IPS-18c (cell line): Measurements from ENCODE around the gene TTC16.

ENCODE experiments used
- H3K4me3 ChIP-seq: 2 replicates; pipeline ENCODE4 v1.7.0; 2013; ENCODE audit warnings: low read depth, mild to moderate bottlenecking, low read length, moderate library complexity; ENCODE audit not compliant: insufficient read depth
- H3K9me3 ChIP-seq: one replicate; pipeline ENCODE4 v1.6.1; 2013; ENCODE audit warnings: mild to moderate bottlenecking, low read length, moderate library complexity; ENCODE audit not compliant: control insufficient read depth, insufficient read depth

Gene TTC16

GRCh38 chr9:127693143-127693542 is 22.7 kb upstream of the TTC16 start:
- no peak overlapping the region for H3K4me3 ChIP-seq
- no peaks in the 10 kb centered on the region for H3K9me3 ChIP-seq

- Histone ChIP-seq H3K9me3 (no peaks in the 10 kb centered on the region), H3K4me3 (no peak overlapping the region)
Measured at GRCh38 chr9:127693697-127694096, 22.2 kb upstream of the TTC16 start.

GRCh38 chr9:127694890-127695720 is 20.8 kb upstream of the TTC16 start:
- H3K4me3 ChIP-seq, result no peak overlapping the region
- no peaks in the 10 kb centered on the region for H3K9me3 ChIP-seq

- Histone ChIP-seq H3K9me3 (no peaks in the 10 kb centered on the region), H3K4me3 (no peak overlapping the region)
Measured at GRCh38 chr9:127697575-127697974, 18.3 kb upstream of the TTC16 start.

GRCh38 chr9:127698386-127698785 is 17.5 kb upstream of the TTC16 start:
- Histone ChIP-seq H3K4me3 (no peak overlapping the region), H3K9me3 (no peaks in the 10 kb centered on the region)

- H3K4me3 ChIP-seq, result peak overlapping the region; percentile 43; the same call in 1 of the 2 replicates
- no peaks in the 10 kb centered on the region for H3K9me3 ChIP-seq
Measured at GRCh38 chr9:127698985-127699670, 16.8 kb upstream of the TTC16 start.

GRCh38 chr9:127700140-127700539 is 15.7 kb upstream of the TTC16 start:
- Histone ChIP-seq H3K9me3 (no peaks in the 10 kb centered on the region), H3K4me3 (no peak overlapping the region)

- Histone ChIP-seq H3K4me3 (no peak overlapping the region), H3K9me3 (no peaks in the 10 kb centered on the region)
Measured at GRCh38 chr9:127700594-127701255, 15.2 kb upstream of the TTC16 start.

GRCh38 chr9:127703289-127703946 is 12.5 kb upstream of the TTC16 start:
- Histone ChIP-seq H3K9me3 (no peaks in the 10 kb centered on the region), H3K4me3 (no peak overlapping the region)

- H3K4me3 ChIP-seq, result no peak overlapping the region
- H3K9me3 ChIP-seq, result no peaks in the 10 kb centered on the region
Measured at GRCh38 chr9:127705577-127706379, 10.1 kb upstream of the TTC16 start.

GRCh38 chr9:127706836-127707241 is 9.0 kb upstream of the TTC16 start, which contains the start of gene CFAP157:
Gene CFAP157, plus strand, starts transcription at chr9:127706988. Its CDS starts 44 bp downstream, at chr9:127707032.
- Histone ChIP-seq H3K4me3 (no peak within 1 kb of the TSS), H3K9me3 (no peaks in the 10 kb centered on the region)

- H3K4me3 ChIP-seq, result no peak overlapping the region
- H3K9me3 ChIP-seq, result no peaks in the 10 kb centered on the region
Measured at GRCh38 chr9:127707766-127708165, 8.1 kb upstream of the TTC16 start.

- no peak overlapping the region for H3K4me3 ChIP-seq
- H3K9me3 ChIP-seq, result no peaks in the 10 kb centered on the region
Measured at GRCh38 chr9:127708952-127709587, 6.8 kb upstream of the TTC16 start.

GRCh38 chr9:127710204-127710783 is 5.6 kb upstream of the TTC16 start:
- Histone ChIP-seq H3K4me3 (no peak overlapping the region), H3K9me3 (no peaks in the 10 kb centered on the region)

GRCh38 chr9:127711226-127711701 is 4.6 kb upstream of the TTC16 start:
- Histone ChIP-seq H3K9me3 (no peaks in the 10 kb centered on the region), H3K4me3 (no peak overlapping the region)

- no peaks in the 10 kb centered on the region for H3K9me3 ChIP-seq
- peak overlapping the region; percentile 24; the same call in 1 of the 2 replicates for H3K4me3 ChIP-seq
Measured at GRCh38 chr9:127711831-127712274, 4.0 kb upstream of the TTC16 start.
